HG02973 (cell line): ENCODE measurements around the gene DMXL2.
"Not testable (repeated sequence)": the region's sequence is repeated elsewhere in the genome, so short reads cannot be mapped to it uniquely, and the experiment has no call there.

ENCODE experiments used
- ATAC-seq: cut with Tn5 transposase; IDR thresholded peaks from one replicate; pipeline ENCODE4 v1.9.1; 2021; ENCODE audit warnings: moderate library complexity; ENCODE audit not compliant: unreplicated experiment

The DMXL2 gene

GRCh38 chr15:51576911-51577500 lies 45.6 kb downstream of the DMXL2 start:
- ATAC-seq: no peak

GRCh38 chr15:51576286-51576850 lies 46.2 kb downstream of the DMXL2 start:
- ATAC-seq: no peak

GRCh38 chr15:51575775-51576174 lies 46.8 kb downstream of the DMXL2 start:
- no peak for ATAC-seq

GRCh38 chr15:51573352-51573751 lies 49.2 kb downstream of the DMXL2 start:
- ATAC-seq: not testable (repeated sequence)

GRCh38 chr15:51568939-51569784 lies 53.4 kb downstream of the DMXL2 start:
- ATAC-seq: not testable (repeated sequence)

GRCh38 chr15:51561271-51561670 lies 61.3 kb downstream of the DMXL2 start:
- no peak for ATAC-seq

GRCh38 chr15:51558876-51559275 lies 63.7 kb downstream of the DMXL2 start:
- ATAC-seq: no peak

- ATAC-seq: no peak
Measured at GRCh38 chr15:51558411-51558810, 64.2 kb downstream of the DMXL2 start.

- no peak for ATAC-seq
Measured at GRCh38 chr15:51550841-51551240, 71.7 kb downstream of the DMXL2 start.

GRCh38 chr15:51547656-51548055 lies 74.9 kb downstream of the DMXL2 start:
- no peak for ATAC-seq

- ATAC-seq: no peak
Measured at GRCh38 chr15:51536965-51537574, 85.5 kb downstream of the DMXL2 start.

GRCh38 chr15:51533672-51534398 lies 88.7 kb downstream of the DMXL2 start:
- ATAC-seq: no peak

GRCh38 chr15:51526955-51527354 lies 95.6 kb downstream of the DMXL2 start:
- ATAC-seq: no peak

GRCh38 chr15:51524376-51524775 lies 98.2 kb downstream of the DMXL2 start:
- no peak for ATAC-seq

- ATAC-seq: no peak
Measured at GRCh38 chr15:51516291-51516690, 106.3 kb downstream of the DMXL2 start.

GRCh38 chr15:51505251-51505650 lies 117.3 kb downstream of the DMXL2 start:
- ATAC-seq: no peak

- ATAC-seq: no peak
Measured at GRCh38 chr15:51503003-51503402, 119.6 kb downstream of the DMXL2 start.

- no peak for ATAC-seq
Measured at GRCh38 chr15:51499379-51499976, 123.1 kb downstream of the DMXL2 start.

GRCh38 chr15:51497806-51498205 lies 124.8 kb downstream of the DMXL2 start:
- no peak for ATAC-seq

- no peak for ATAC-seq
Measured at GRCh38 chr15:51496246-51496645, 126.3 kb downstream of the DMXL2 start.
